OCI-LY7 (cell line): Measurements from ENCODE around the gene BDH1.

Experiments used
- CTCF ChIP-seq: fragments of 200-600 bp; sonication (generic); conservative IDR thresholded peaks from 2 replicates; pipeline ENCODE4 v1.5.1; 2014; ENCODE audit warnings: mild to moderate bottlenecking, antibody characterized with exemption, low read length, moderate library complexity, mixed read lengths
- EZH2phosphoT487 ChIP-seq: fragments of 200-600 bp; sonication (generic); IDR thresholded peaks from 2 replicates; pipeline ENCODE4 v1.6.1; 2018; ENCODE audit warnings: low read depth, borderline replicate concordance, mild to moderate bottlenecking, mixed run types, antibody characterized with exemption, low read length, moderate library complexity, mixed read lengths

GRCh38 chr3:197522881-197523441 is 32.8 kb downstream of the BDH1 start:
- TF ChIP-seq CTCF (no peak), EZH2phosphoT487 (no peak)
